K562 (cell line): Measurements from ENCODE around the gene KCNIP2. TPM values are rescaled to one million over a fixed set of nuclear protein-coding genes. Genes with fewer than 3 reads are reported as not detected.

ENCODE experiments used
- ATAC-seq: fragments of 200-7000 bp; cut with Tn5 transposase; 3 replicates; pipeline ENCODE4 v1.9.1; 2020; ENCODE audit warnings: moderate library complexity
- BruUV-seq: library from RNA; stranded (reverse); fragments of 400-500 nt; replicated peaks from 2 replicates; lab custom pipeline; 2021; lab: Mats Ljungman, UMichigan
- CTCF ChIA-PET: fragments of 300-600 bp; formaldehyde crosslinking; extraction: SDS; loops from one replicate; lab custom pipeline; 2021; ENCODE audit warnings: low intra/inter-chr PET ratio; lab: Yijun Ruan, JAX
- POLR2A ChIA-PET: fragments of 300-600, 350-650 bp; sonication (Branson Sonifier 250); formaldehyde crosslinking; extraction: SDS; loops from one replicate; lab custom pipeline; 2021; ENCODE audit warnings: antibody characterized with exemption, inconsistent platforms; lab: Yijun Ruan, JAX
- DNase-seq, 4 experiments: peaks; one replicate each; pipeline versions ENCODE4 v3.0.0 to v3.0.0-alpha.2; 2011 to 2018; ENCODE audit warnings: low spot score in 3 of 4, mixed read lengths in 3 of 4; ENCODE audit errors: extremely low read depth in 1 of 4
- FAIRE-seq: peaks from 2 replicates; lab custom pipeline; 2011; peaks lifted over from hg19 to GRCh38; lab: Jason Lieb, UNC
- H2AFZ ChIP-seq: 2 replicates; pipeline ENCODE4 v1.6.0; 2011; ENCODE audit warnings: low read depth, low read length, control low read depth, inconsistent platforms
- H3K27ac ChIP-seq: fragments of 200-600 bp; 3 replicates; pipeline ENCODE4 v1.8.0; 2011; ENCODE audit warnings: low read depth, mild to moderate bottlenecking, control low read depth, inconsistent platforms, low read length, moderate library complexity, mixed read lengths; ENCODE audit errors: extremely low read depth
- H3K27me3 ChIP-seq, 2 experiments: fragments of 300-600 bp in 1 of 2; 2 replicates in 1 of 2; 3 replicates in 1 of 2; pipeline versions ENCODE4 v1.6.0 to v1.8.0; 2011; ENCODE audit warnings: inconsistent platforms in 2 of 2, low read length in 2 of 2, mild to moderate bottlenecking in 1 of 2, mixed read lengths in 1 of 2, moderate library complexity in 1 of 2; ENCODE audit not compliant: control insufficient read depth in 2 of 2, insufficient read depth in 2 of 2
- H3K36me3 ChIP-seq: fragments of 300-600 bp; 3 replicates; pipeline ENCODE4 v1.8.0; 2011; ENCODE audit warnings: mild to moderate bottlenecking, low read length, inconsistent platforms; ENCODE audit not compliant: control insufficient read depth, insufficient read depth
- H3K4me1 ChIP-seq, 2 experiments: fragments of 200-600 bp in 1 of 2; replicated peaks in 1 of 2; 2 replicates in 1 of 2; 3 replicates in 1 of 2; pipeline versions ENCODE4 v1.5.1 to v1.8.0; 2011; ENCODE audit warnings: inconsistent platforms in 2 of 2, low read length in 2 of 2, mild to moderate bottlenecking in 1 of 2, mixed read lengths in 1 of 2, moderate library complexity in 1 of 2; ENCODE audit not compliant: control insufficient read depth in 2 of 2, insufficient read depth in 2 of 2
- H3K4me2 ChIP-seq: 2 replicates; pipeline ENCODE4 v1.6.1; 2011; ENCODE audit warnings: low read length, control low read depth, inconsistent platforms, mixed read lengths; ENCODE audit not compliant: insufficient read depth
- H3K4me3 ChIP-seq: fragments of 200-600 bp; sonication (generic), shearing (Covaris generic); 2 replicates; pipeline ENCODE4 v1.5.1; 2016; ENCODE audit warnings: control low read depth, inconsistent platforms
- H3K79me2 ChIP-seq: fragments of 200-600 bp; 3 replicates; pipeline ENCODE4 v1.8.0; 2011; ENCODE audit warnings: low read length, inconsistent platforms; ENCODE audit not compliant: control insufficient read depth, insufficient read depth
- H3K9ac ChIP-seq, 2 experiments: 2 replicates each; pipeline versions ENCODE4 v1.6.0 to v1.6.1; 2011; ENCODE audit warnings: low read depth in 2 of 2, low read length in 2 of 2, control low read depth in 1 of 2, inconsistent platforms in 1 of 2, mild to moderate bottlenecking in 1 of 2, mixed read lengths in 1 of 2; ENCODE audit not compliant: insufficient read depth in 1 of 2
- H3K9me1 ChIP-seq: one replicate; pipeline ENCODE4 v1.6.0; 2011; ENCODE audit warnings: inconsistent platforms, mild to moderate bottlenecking, low read length, moderate library complexity; ENCODE audit not compliant: control insufficient read depth, insufficient read depth
- H3K9me3 ChIP-seq: replicated peaks from 2 replicates; pipeline ENCODE4 v1.5.1; 2011; ENCODE audit warnings: low read depth, low read length, inconsistent platforms; ENCODE audit not compliant: control insufficient read depth, insufficient read depth
- H4K20me1 ChIP-seq: replicated peaks from 2 replicates; pipeline ENCODE4 v1.6.1; 2011; ENCODE audit warnings: low read length, inconsistent platforms, mixed read lengths; ENCODE audit not compliant: control insufficient read depth, insufficient read depth
- CBX5 ChIP-seq: IDR thresholded peaks from 2 replicates; pipeline ENCODE4 v1.6.1; 2014; ENCODE audit warnings: low read depth, borderline replicate concordance
- HNRNPL ChIP-seq: fragments of 200-400 bp; formaldehyde crosslinking; IDR thresholded peaks from 2 replicates; pipeline ENCODE4 v1.6.1; 2017; ENCODE audit warnings: low read depth, mild to moderate bottlenecking, low read length
- ZNF133 ChIP-seq: fragments of 250-450 bp; sonication (Bioruptor Pico); IDR thresholded peaks from 2 replicates; pipeline ENCODE4 v1.4.0; 2020; ENCODE audit warnings: mild to moderate bottlenecking
- WGBS: fragments of 100-300 bp; shearing (Covaris generic); methylation state at CpG from one replicate; pipeline ENCODE4 v1.1.6; 2016; ENCODE audit warnings: low coverage, mixed read lengths; ENCODE audit not compliant: insufficient coverage; ENCODE audit errors: missing lambda C conversion rate; 5-methylcytosine and 5-hydroxymethylcytosine counted together
- in situ Hi-C: fragments of 300-500 bp; cut with MboI; formaldehyde crosslinking; loops from 4 replicates; pipeline ENCODE4 v1.15.0; 2018; ENCODE audit warnings: inconsistent platforms, mixed read lengths
- intact Hi-C: fragments of 100-400 bp; cut with micrococcal nuclease; formaldehyde crosslinking; loops from 2 replicates; pipeline ENCODE4 v1.14.2; 2022
- polyA plus RNA-seq, 8 experiments: library from polyadenylated mRNA; depleted of rRNA in 4 of 8; stranded (reverse) in 5 of 8; unstranded in 3 of 8; fragments of >200 nt; fragmentation: Nextera tagmentation in 2 of 8; fragmentation: Illumina TruSeq in 1 of 8; extraction: Ambion mirVana in 2 of 8; extraction: Trizol in 1 of 8; gene quantifications; 2 replicates each; pipeline versions ENCODE4 v1.2.1 to v1.2.3, GENCODE V29; 2011 to 2014; ENCODE audit warnings: inconsistent platforms in 1 of 8, missing spikeins in 1 of 8
- total RNA-seq, 7 experiments: library from RNA; depleted of rRNA in 6 of 7; stranded (reverse); fragments of >200 nt in 6 of 7; fragmentation: Illumina TruSeq in 2 of 7; extraction: Trizol in 2 of 7; gene quantifications; 2 replicates each; pipeline versions ENCODE4 v1.2.1 to v1.2.3, GENCODE V29; 2011 to 2021; ENCODE audit warnings: low replicate concordance in 1 of 7
- TF ChIP-seq, protein P1 (sequence below): sonication (generic); formaldehyde crosslinking; IDR thresholded peaks from 2 replicates; pipeline ENCODE4 v1.8.1; 2023; ENCODE audit warnings: mild to moderate bottlenecking, missing genetic modification reagents

Gene KCNIP2
- total and polyA plus RNA-seq, 9 of the 15 experiments (the other 6 are each of a cell fraction or from before 2014, with no cell fraction given) = 2.5 to 7.6 (median 4.1) TPM

DNA sequence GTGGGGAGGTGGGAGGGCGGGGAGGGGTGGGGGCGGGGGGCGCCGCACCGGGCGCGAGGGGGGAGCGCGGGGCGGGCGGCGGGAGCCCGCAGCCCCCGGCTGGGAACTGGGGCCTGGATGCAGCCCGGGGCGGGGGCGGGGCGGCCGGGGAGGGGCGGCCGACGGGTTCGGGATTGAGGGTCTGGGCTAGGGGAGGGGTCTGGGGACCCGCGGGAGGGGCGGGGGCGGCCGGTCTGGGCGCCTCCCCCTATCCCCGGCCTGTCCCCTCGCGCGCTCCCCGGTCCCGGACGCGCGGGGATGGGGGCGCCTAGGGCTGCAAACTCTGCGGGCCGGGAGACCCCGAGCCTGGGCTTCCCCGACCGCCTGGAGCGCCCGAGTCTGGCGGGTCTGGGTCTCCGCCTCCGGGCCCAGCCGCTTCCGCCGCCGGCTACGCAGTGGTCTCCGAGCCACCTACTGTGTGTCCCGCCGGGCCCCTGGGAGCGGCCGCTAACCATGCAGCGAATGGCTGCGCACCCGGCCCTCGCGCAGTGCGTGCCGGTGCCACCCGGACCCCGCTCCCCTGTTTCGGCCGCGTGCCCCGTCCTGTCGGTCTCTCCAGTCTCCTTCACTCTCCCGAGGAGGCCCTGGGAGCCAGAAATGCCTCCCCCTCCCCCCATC is 67.3 kb downstream of the KCNIP2 start:
- Histone ChIP-seq H3K9me3 (no peaks in the 10 kb centered on the region), H4K20me1 (peaks cover 11% of the 10 kb centered on the region), H3K9me1 (no peaks in the 10 kb centered on the region), H3K9ac (no peak overlapping the region), H3K27ac (no peak overlapping the region), H3K4me3 (no peak overlapping the region), H3K27me3 (peaks cover 4 to 5% of the 10 kb centered on the region in 2 experiments; a peak in 1 of 5 replicates), H2AFZ (no peak overlapping the region), H3K4me2 (no peak overlapping the region), H3K36me3 (peaks cover 13% of the 10 kb centered on the region; the same call in 2 of the 3 replicates), H3K79me2 (peaks cover 4% of the 10 kb centered on the region; the same call in 1 of the 3 replicates), H3K4me1 (peaks cover 6 to 44% of the 10 kb centered on the region in 2 experiments)
- CTCF ChIA-PET = no interaction called here
- no peak for FAIRE-seq
- no peak for DNase-seq
- intact Hi-C loops = no loop called here
- in situ Hi-C loops = no loop called here
- no peak for ATAC-seq
- WGBS = 97% methylated on average over 6 of the region's 74 CpGs
- POLR2A ChIA-PET = no interaction called here
- TF ChIP-seq CBX5 (no peak), ZNF133 (CRISPR knock-in tag) (no peak), HNRNPL (no peak)
- TF ChIP-seq, protein P1, sequence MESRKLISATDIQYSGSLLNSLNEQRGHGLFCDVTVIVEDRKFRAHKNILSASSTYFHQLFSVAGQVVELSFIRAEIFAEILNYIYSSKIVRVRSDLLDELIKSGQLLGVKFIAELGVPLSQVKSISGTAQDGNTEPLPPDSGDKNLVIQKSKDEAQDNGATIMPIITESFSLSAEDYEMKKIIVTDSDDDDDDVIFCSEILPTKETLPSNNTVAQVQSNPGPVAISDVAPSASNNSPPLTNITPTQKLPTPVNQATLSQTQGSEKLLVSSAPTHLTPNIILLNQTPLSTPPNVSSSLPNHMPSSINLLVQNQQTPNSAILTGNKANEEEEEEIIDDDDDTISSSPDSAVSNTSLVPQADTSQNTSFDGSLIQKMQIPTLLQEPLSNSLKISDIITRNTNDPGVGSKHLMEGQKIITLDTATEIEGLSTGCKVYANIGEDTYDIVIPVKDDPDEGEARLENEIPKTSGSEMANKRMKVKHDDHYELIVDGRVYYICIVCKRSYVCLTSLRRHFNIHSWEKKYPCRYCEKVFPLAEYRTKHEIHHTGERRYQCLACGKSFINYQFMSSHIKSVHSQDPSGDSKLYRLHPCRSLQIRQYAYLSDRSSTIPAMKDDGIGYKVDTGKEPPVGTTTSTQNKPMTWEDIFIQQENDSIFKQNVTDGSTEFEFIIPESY (CRISPR knock-in tag) = peak; percentile 44; the same call in 1 of the 2 replicates
- BruUV-seq = no TSS peak

Other genes starting within 250 kb of the KCNIP2 start
- 7.4 and 7.9 TPM in 2 replicates for gene FBXW4, start 148.6 kb downstream of the KCNIP2 start, total RNA-seq (2014; rRNA removed)
- gene FBXW4, start 148.6 kb downstream of the KCNIP2 start, total RNA-seq (2014; rRNA removed; fragmentation: Illumina TruSeq; extraction: Trizol) = 3.7 and 4.3 TPM in 2 replicates
- gene FBXW4, start 148.6 kb downstream of the KCNIP2 start, total RNA-seq (2015; rRNA removed; fragmentation: Illumina TruSeq; extraction: Trizol) = 4.8 and 5.4 TPM in 2 replicates
- 6.9 and 8.1 TPM in 2 replicates for gene FBXW4, start 148.6 kb downstream of the KCNIP2 start, total RNA-seq (2021)
- 10.6 and 11.6 TPM in 2 replicates for gene FBXW4, start 148.6 kb downstream of the KCNIP2 start, polyA plus RNA-seq (2011; rRNA removed)
- 7.2 and 8.5 TPM in 2 replicates for gene FBXW4, start 148.6 kb downstream of the KCNIP2 start, polyA plus RNA-seq (2014; fragmentation: Illumina TruSeq; extraction: Trizol)
- 1 to 10 TPM; 1.0 to 1.2 TPM for gene FBXW4, start 148.6 kb downstream of the KCNIP2 start, polyA plus RNA-seq (2014; fragmentation: Nextera tagmentation; extraction: Ambion mirVana)
- gene FBXW4, start 148.6 kb downstream of the KCNIP2 start, polyA plus RNA-seq (2014; rRNA removed) = 4.7 and 10.9 TPM in 2 replicates
- 0.82 TPM in 1 of 2 replicates, not detected in the other for gene FGF8, start 67.7 kb downstream of the KCNIP2 start, total RNA-seq (2014; rRNA removed)
- gene FGF8, start 67.7 kb downstream of the KCNIP2 start, total RNA-seq (2014; rRNA removed; fragmentation: Illumina TruSeq; extraction: Trizol) = not detected in 2 replicates
- gene FGF8, start 67.7 kb downstream of the KCNIP2 start, total RNA-seq (2015; rRNA removed; fragmentation: Illumina TruSeq; extraction: Trizol) = not detected in 2 replicates
- 0.29 and 0.31 TPM in 2 replicates for gene FGF8, start 67.7 kb downstream of the KCNIP2 start, total RNA-seq (2021)
- 0.13 and 0.24 TPM in 2 replicates for gene FGF8, start 67.7 kb downstream of the KCNIP2 start, polyA plus RNA-seq (2011; rRNA removed)
- gene FGF8, start 67.7 kb downstream of the KCNIP2 start, polyA plus RNA-seq (2014; fragmentation: Illumina TruSeq; extraction: Trizol) = not detected in 2 replicates
- not detected for gene FGF8, start 67.7 kb downstream of the KCNIP2 start, polyA plus RNA-seq (2014; fragmentation: Nextera tagmentation; extraction: Ambion mirVana)
- 0.28 and 0.44 TPM in 2 replicates for gene FGF8, start 67.7 kb downstream of the KCNIP2 start, polyA plus RNA-seq (2014; rRNA removed)
- 171 and 204 TPM in 2 replicates for gene NPM3, start 60.4 kb downstream of the KCNIP2 start, total RNA-seq (2014; rRNA removed)
- gene NPM3, start 60.4 kb downstream of the KCNIP2 start, total RNA-seq (2014; rRNA removed; fragmentation: Illumina TruSeq; extraction: Trizol) = 85.8 and 114 TPM in 2 replicates
- 108 and 112 TPM in 2 replicates for gene NPM3, start 60.4 kb downstream of the KCNIP2 start, total RNA-seq (2015; rRNA removed; fragmentation: Illumina TruSeq; extraction: Trizol)
- 147 and 148 TPM in 2 replicates for gene NPM3, start 60.4 kb downstream of the KCNIP2 start, total RNA-seq (2021)
- 88.9 and 97.4 TPM in 2 replicates for gene NPM3, start 60.4 kb downstream of the KCNIP2 start, polyA plus RNA-seq (2011; rRNA removed)
- 204 and 239 TPM in 2 replicates for gene NPM3, start 60.4 kb downstream of the KCNIP2 start, polyA plus RNA-seq (2014; fragmentation: Illumina TruSeq; extraction: Trizol)
- gene NPM3, start 60.4 kb downstream of the KCNIP2 start, polyA plus RNA-seq (2014; fragmentation: Nextera tagmentation; extraction: Ambion mirVana) = 10 to 100 TPM; 15.2 to 54.4 TPM
- 161 and 168 TPM in 2 replicates for gene NPM3, start 60.4 kb downstream of the KCNIP2 start, polyA plus RNA-seq (2014; rRNA removed)
- 47.5 and 51.3 TPM in 2 replicates for gene OGA, start 25.4 kb downstream of the KCNIP2 start, total RNA-seq (2014; rRNA removed)
- 67.1 and 72.2 TPM in 2 replicates for gene OGA, start 25.4 kb downstream of the KCNIP2 start, total RNA-seq (2014; rRNA removed; fragmentation: Illumina TruSeq; extraction: Trizol)
- gene OGA, start 25.4 kb downstream of the KCNIP2 start, total RNA-seq (2015; rRNA removed; fragmentation: Illumina TruSeq; extraction: Trizol) = 58.4 and 60.7 TPM in 2 replicates
- 41.6 and 54.3 TPM in 2 replicates for gene OGA, start 25.4 kb downstream of the KCNIP2 start, total RNA-seq (2021)
- 73.5 and 79.9 TPM in 2 replicates for gene OGA, start 25.4 kb downstream of the KCNIP2 start, polyA plus RNA-seq (2011; rRNA removed)
- gene OGA, start 25.4 kb downstream of the KCNIP2 start, polyA plus RNA-seq (2014; fragmentation: Illumina TruSeq; extraction: Trizol) = 61.1 and 61.2 TPM in 2 replicates
- 10 to 100 TPM; 13.5 to 18.6 TPM for gene OGA, start 25.4 kb downstream of the KCNIP2 start, polyA plus RNA-seq (2014; fragmentation: Nextera tagmentation; extraction: Ambion mirVana)
- 59.5 and 61.8 TPM in 2 replicates for gene OGA, start 25.4 kb downstream of the KCNIP2 start, polyA plus RNA-seq (2014; rRNA removed)
- gene ARMH3, start 212.4 kb upstream of the KCNIP2 start, total RNA-seq (2014; rRNA removed) = 0.53 TPM in 1 of 2 replicates, not detected in the other
- not detected in 2 replicates for gene ARMH3, start 212.4 kb upstream of the KCNIP2 start, total RNA-seq (2014; rRNA removed; fragmentation: Illumina TruSeq; extraction: Trizol)
- 0.29 and 0.49 TPM in 2 replicates for gene ARMH3, start 212.4 kb upstream of the KCNIP2 start, total RNA-seq (2015; rRNA removed; fragmentation: Illumina TruSeq; extraction: Trizol)
- 0.73 and 0.89 TPM in 2 replicates for gene ARMH3, start 212.4 kb upstream of the KCNIP2 start, total RNA-seq (2021)
- gene ARMH3, start 212.4 kb upstream of the KCNIP2 start, polyA plus RNA-seq (2011; rRNA removed) = not detected in 2 replicates
- gene ARMH3, start 212.4 kb upstream of the KCNIP2 start, polyA plus RNA-seq (2014; fragmentation: Illumina TruSeq; extraction: Trizol) = not detected in 2 replicates
- not detected for gene ARMH3, start 212.4 kb upstream of the KCNIP2 start, polyA plus RNA-seq (2014; fragmentation: Nextera tagmentation; extraction: Ambion mirVana)
- gene ARMH3, start 212.4 kb upstream of the KCNIP2 start, polyA plus RNA-seq (2014; rRNA removed) = not detected in 2 replicates
- 12.7 and 17.6 TPM in 2 replicates for gene HPS6, start 221.5 kb upstream of the KCNIP2 start, total RNA-seq (2014; rRNA removed)
- gene HPS6, start 221.5 kb upstream of the KCNIP2 start, total RNA-seq (2014; rRNA removed; fragmentation: Illumina TruSeq; extraction: Trizol) = 2.3 and 3.8 TPM in 2 replicates
- gene HPS6, start 221.5 kb upstream of the KCNIP2 start, total RNA-seq (2015; rRNA removed; fragmentation: Illumina TruSeq; extraction: Trizol) = 7.7 and 8.2 TPM in 2 replicates
- gene HPS6, start 221.5 kb upstream of the KCNIP2 start, total RNA-seq (2021) = 14.0 and 15.1 TPM in 2 replicates
- 2.7 and 3.0 TPM in 2 replicates for gene HPS6, start 221.5 kb upstream of the KCNIP2 start, polyA plus RNA-seq (2011; rRNA removed)
- 4.5 and 6.4 TPM in 2 replicates for gene HPS6, start 221.5 kb upstream of the KCNIP2 start, polyA plus RNA-seq (2014; fragmentation: Illumina TruSeq; extraction: Trizol)
- under 1 TPM; 0.45 to 0.55 TPM for gene HPS6, start 221.5 kb upstream of the KCNIP2 start, polyA plus RNA-seq (2014; fragmentation: Nextera tagmentation; extraction: Ambion mirVana)
- 6.7 and 8.3 TPM in 2 replicates for gene HPS6, start 221.5 kb upstream of the KCNIP2 start, polyA plus RNA-seq (2014; rRNA removed)